CD4-positive, alpha-beta memory T cell (primary cell): ENCODE data around the gene AKR1B1. TPM values are rescaled to one million over a fixed set of nuclear protein-coding genes. Genes with fewer than 3 reads are reported as not detected.

Experiments
- CTCF ChIA-PET: fragments of 350-600 bp; sonication (Branson Sonifier 250); formaldehyde crosslinking; loops from one replicate; lab custom pipeline; 2021; ENCODE audit warnings: inconsistent platforms; ENCODE audit not compliant: partially characterized antibody; lab: Charles Lee
- POLR2A ChIA-PET: fragments of 350-600 bp; sonication (Branson Sonifier 250); formaldehyde crosslinking; loops from one replicate; lab custom pipeline; 2021; ENCODE audit not compliant: partially characterized antibody; lab: Charles Lee
- DNase-seq, 5 donors: peaks; one replicate each; pipeline versions ENCODE4 v3.0.0 to v3.0.0-alpha.2; 2020 to 2022; ENCODE audit warnings: mixed read lengths in 1 of 5
- H3K27ac ChIP-seq: one replicate; pipeline ENCODE4 v1.7.0; 2013; ENCODE audit warnings: low read depth, low read length
- H3K27me3 ChIP-seq: 2 replicates; pipeline ENCODE4 v1.7.0; 2013; ENCODE audit warnings: mild to moderate bottlenecking, low read length, moderate library complexity; ENCODE audit not compliant: insufficient read depth
- H3K36me3 ChIP-seq: 2 replicates; pipeline ENCODE4 v1.7.0; 2013; ENCODE audit warnings: mild to moderate bottlenecking, low read length, moderate library complexity; ENCODE audit not compliant: insufficient read depth
- H3K4me1 ChIP-seq: 2 replicates; pipeline ENCODE4 v1.7.0; 2013; ENCODE audit warnings: mild to moderate bottlenecking, low read length, moderate library complexity; ENCODE audit not compliant: insufficient read depth
- H3K4me3 ChIP-seq, 2 donors: one replicate each; pipeline ENCODE4 v1.7.0; 2013; ENCODE audit warnings: low read length in 2 of 2, mild to moderate bottlenecking in 1 of 2
- H3K9me3 ChIP-seq, 2 donors: one replicate each; pipeline ENCODE4 v1.7.0; 2013; ENCODE audit warnings: low read length in 2 of 2, control low read depth in 1 of 2; ENCODE audit not compliant: control insufficient read depth in 1 of 2
- H3K27ac Mint-ChIP-seq, 7 donors: one replicate each; pipeline ENCODE4 v1.8.0; 2020 to 2021; ENCODE audit warnings: mixed read lengths in 7 of 7, mild to moderate bottlenecking in 6 of 7, inconsistent platforms in 3 of 7, moderate library complexity in 3 of 7
- H3K27me3 Mint-ChIP-seq, 2 donors: one replicate each; pipeline ENCODE4 v1.8.0; 2020 to 2021; ENCODE audit warnings: mixed read lengths in 2 of 2
- H3K36me3 Mint-ChIP-seq, 2 donors: one replicate each; pipeline ENCODE4 v1.8.0; 2020 to 2021; ENCODE audit warnings: mixed read lengths in 2 of 2, inconsistent platforms in 1 of 2, mild to moderate bottlenecking in 1 of 2
- H3K4me1 Mint-ChIP-seq, 4 donors: one replicate each; pipeline ENCODE4 v1.8.0; 2020 to 2021; ENCODE audit warnings: mixed read lengths in 4 of 4, mild to moderate bottlenecking in 1 of 4
- H3K4me3 Mint-ChIP-seq, 8 donors: one replicate each; pipeline ENCODE4 v1.8.0; 2020 to 2021; ENCODE audit warnings: mixed read lengths in 8 of 8, mild to moderate bottlenecking in 7 of 8, moderate library complexity in 6 of 8, inconsistent platforms in 3 of 8
- H3K9me3 Mint-ChIP-seq, 8 donors: one replicate each; pipeline ENCODE4 v1.8.0; 2020 to 2021; ENCODE audit warnings: mixed read lengths in 8 of 8, mild to moderate bottlenecking in 5 of 8, inconsistent platforms in 3 of 8, moderate library complexity in 1 of 8
- intact Hi-C: fragments of 100-400 bp; cut with micrococcal nuclease; formaldehyde crosslinking; loops from one replicate; pipeline ENCODE4 v1.15.1; 2023
- polyA plus RNA-seq, 2 donors: library from polyadenylated mRNA; unstranded; fragments of 300-500 nt; fragmentation: Illumina TruSeq; gene quantifications; one replicate each; pipeline ENCODE4 v1.2.3, GENCODE V29; 2021
- total RNA-seq, 2 experiments: library from RNA; stranded (reverse); gene quantifications; one replicate each; pipeline ENCODE4 v1.2.3, GENCODE V29; 2021

Gene AKR1B1
- total and polyA plus RNA-seq, 4 experiments from 2014 or later, result 81.2 to 199 (median 114) TPM

DNA sequence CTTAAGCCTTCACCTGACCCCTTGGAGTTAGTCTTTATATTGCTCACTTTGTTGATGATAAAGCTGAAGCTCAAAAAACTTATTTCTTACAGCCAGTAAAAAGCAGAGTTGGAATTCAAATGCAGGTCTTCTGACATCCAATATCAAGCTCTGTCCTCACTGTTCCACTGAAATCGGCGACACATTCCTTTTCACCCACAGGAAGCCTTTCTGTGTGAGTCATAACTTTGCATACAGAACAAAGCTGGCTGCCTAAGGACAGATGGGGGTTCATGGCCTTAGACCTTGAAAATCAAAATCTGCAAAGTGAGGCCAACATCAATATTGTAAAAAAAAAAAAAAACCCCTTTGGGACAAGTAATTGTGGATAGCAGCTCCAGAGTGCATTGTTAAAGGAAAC is 21.8 kb upstream of the AKR1B1 start:
- intact Hi-C loops, result no loop called here
- Histone ChIP-seq H3K27me3 (no peaks in the 10 kb centered on the region), H3K4me3 (no peak overlapping the region), H3K9me3 (no peaks in the 10 kb centered on the region), H3K36me3 (no peaks in the 10 kb centered on the region), H3K27ac (no peak overlapping the region), H3K4me1 (no peaks in the 10 kb centered on the region)
- no peak for DNase-seq
- Mint-ChIP-seq H3K36me3 (peaks cover 0 to 4% of the 10 kb centered on the region in 2 donors), H3K27ac (no peak overlapping the region), H3K27me3 (peaks cover 12 to 13% of the 10 kb centered on the region in 2 donors), H3K4me1 (no peaks in the 10 kb centered on the region), H3K9me3 (peaks cover 0 to 4% (median 0%) of the 10 kb centered on the region in 8 donors), H3K4me3 (no peak overlapping the region)
- POLR2A ChIA-PET, result interaction anchor here (1.1 kb wide), 1 partner anchor 23 kb away, joined by 3 read pairs; no protein-coding TSS in a partner anchor
- CTCF ChIA-PET, result interaction anchor here (0.7 to 4.2 kb wide), 6 partner anchors 14 to 123 kb away, joined by 3 to 26 read pairs (median 3); partner anchors contain the start of gene AKR1B15

DNA sequence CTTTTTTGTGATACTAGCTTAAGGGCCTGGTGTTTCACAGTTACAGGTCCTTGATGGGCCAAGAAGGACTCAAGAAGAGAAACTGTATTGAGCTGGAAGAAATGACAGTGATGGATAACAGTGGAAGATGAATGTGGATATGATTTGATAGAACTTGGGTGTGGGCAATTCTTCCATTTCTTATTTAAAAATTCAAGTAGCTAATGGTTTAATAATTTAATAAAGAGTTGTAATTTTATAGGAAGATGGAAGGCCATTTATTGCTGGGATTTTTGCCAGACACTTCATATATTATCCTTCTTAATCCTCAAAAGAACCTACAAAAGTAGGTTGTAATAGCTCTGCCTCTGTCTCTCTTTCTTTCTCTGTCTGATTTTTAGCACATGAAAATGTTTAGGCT is 21.3 kb upstream of the AKR1B1 start:
- Histone ChIP-seq H3K4me1 (no peaks in the 10 kb centered on the region), H3K4me3 (no peak overlapping the region), H3K27me3 (no peaks in the 10 kb centered on the region), H3K9me3 (no peaks in the 10 kb centered on the region), H3K36me3 (no peaks in the 10 kb centered on the region), H3K27ac (no peak overlapping the region)
- intact Hi-C loops, result no loop called here
- ChIA-PET CTCF (interaction anchor here (0.7 to 4.2 kb wide), 5 partner anchors 14 to 123 kb away, joined by 3 to 26 read pairs (median 3); partner anchors contain the start of gene AKR1B15), POLR2A (interaction anchor here (1.1 kb wide), 1 partner anchor 23 kb away, joined by 3 read pairs; no protein-coding TSS in a partner anchor)
- Mint-ChIP-seq H3K4me3 (no peak overlapping the region), H3K27ac (no peak overlapping the region), H3K4me1 (no peaks in the 10 kb centered on the region), H3K36me3 (peaks cover 0 to 4% of the 10 kb centered on the region in 2 donors), H3K27me3 (peaks cover 9% of the 10 kb centered on the region in 2 donors), H3K9me3 (peaks cover 0 to 3% (median 0%) of the 10 kb centered on the region in 8 donors)
- DNase-seq, result no peak

DNA sequence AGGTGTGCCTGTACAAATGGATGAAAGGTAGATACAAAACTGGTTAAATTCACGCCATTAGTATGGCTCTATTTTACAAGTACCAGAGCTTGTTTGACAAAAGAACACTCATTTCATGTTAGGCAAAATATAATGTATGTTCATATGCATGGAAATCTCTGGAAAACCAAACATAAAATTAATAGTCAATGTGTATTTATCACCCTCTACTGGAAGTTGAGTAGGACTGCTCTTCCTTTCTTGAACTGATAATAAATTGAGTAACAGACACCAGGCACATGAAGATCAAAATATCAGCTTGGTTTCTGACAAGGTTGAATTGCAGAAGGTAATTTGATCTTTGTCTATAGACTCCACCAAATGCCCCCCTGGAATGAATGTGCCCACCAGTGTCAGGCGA is 19.8 kb upstream of the AKR1B1 start:
- H3K27ac ChIP-seq, result no peak overlapping the region
- peaks cover 5 to 6% of the 10 kb centered on the region in 2 donors for H3K27me3 Mint-ChIP-seq
- CTCF ChIA-PET, result interaction anchor here (4.2 kb wide), 1 partner anchor 46 kb away, joined by 26 read pairs; no protein-coding TSS in a partner anchor
- no peaks in the 10 kb centered on the region for H3K36me3 ChIP-seq
- H3K27me3 ChIP-seq, result no peaks in the 10 kb centered on the region
- intact Hi-C loops, result no loop called here
- H3K4me3 ChIP-seq, result no peak overlapping the region
- H3K4me3 Mint-ChIP-seq, result no peak overlapping the region
- no peaks in the 10 kb centered on the region for H3K4me1 ChIP-seq
- DNase-seq, result no peak
- POLR2A ChIA-PET, result no interaction called here
- H3K9me3 Mint-ChIP-seq, result peaks cover 0 to 5% (median under 1%) of the 10 kb centered on the region in 8 donors
- H3K27ac Mint-ChIP-seq, result no peak overlapping the region
- H3K9me3 ChIP-seq, result no peaks in the 10 kb centered on the region
- H3K36me3 Mint-ChIP-seq, result no peaks in the 10 kb centered on the region
- H3K4me1 Mint-ChIP-seq, result no peaks in the 10 kb centered on the region

DNA sequence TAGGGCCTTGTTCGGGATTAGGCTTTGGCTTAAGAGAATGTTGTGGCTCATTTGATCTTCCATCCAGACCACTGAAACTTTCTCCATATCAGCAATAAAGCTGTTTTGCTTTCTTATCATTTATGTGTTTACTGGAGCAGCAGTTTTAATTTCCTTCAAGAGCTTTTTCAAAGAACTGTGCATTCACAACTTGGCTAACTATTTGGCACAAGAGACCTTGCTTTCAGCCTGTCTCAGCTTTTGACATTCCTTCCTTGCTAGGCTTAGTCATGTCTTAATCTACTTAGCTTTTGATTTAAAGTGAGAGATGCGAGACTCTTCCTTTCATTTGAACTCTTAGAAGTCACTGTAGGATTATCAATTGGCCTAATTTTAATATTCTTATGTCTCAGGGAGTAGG is 19.1 kb upstream of the AKR1B1 start:
- Histone ChIP-seq H3K36me3 (no peaks in the 10 kb centered on the region), H3K4me3 (no peak overlapping the region), H3K27me3 (no peaks in the 10 kb centered on the region), H3K27ac (no peak overlapping the region), H3K4me1 (no peaks in the 10 kb centered on the region), H3K9me3 (no peaks in the 10 kb centered on the region)
- Mint-ChIP-seq H3K36me3 (no peaks in the 10 kb centered on the region), H3K9me3 (peaks cover 0 to 5% (median 0%) of the 10 kb centered on the region in 8 donors), H3K27ac (no peak overlapping the region), H3K4me1 (no peaks in the 10 kb centered on the region), H3K4me3 (no peak overlapping the region), H3K27me3 (peaks cover 0 to under 1% of the 10 kb centered on the region in 2 donors)
- ChIA-PET POLR2A (no interaction called here), CTCF (interaction anchor here (0.7 to 4.2 kb wide), 2 partner anchors 45 to 69 kb away, joined by 3 to 26 read pairs; no protein-coding TSS in a partner anchor)
- intact Hi-C loops, result no loop called here
- no peak for DNase-seq

DNA sequence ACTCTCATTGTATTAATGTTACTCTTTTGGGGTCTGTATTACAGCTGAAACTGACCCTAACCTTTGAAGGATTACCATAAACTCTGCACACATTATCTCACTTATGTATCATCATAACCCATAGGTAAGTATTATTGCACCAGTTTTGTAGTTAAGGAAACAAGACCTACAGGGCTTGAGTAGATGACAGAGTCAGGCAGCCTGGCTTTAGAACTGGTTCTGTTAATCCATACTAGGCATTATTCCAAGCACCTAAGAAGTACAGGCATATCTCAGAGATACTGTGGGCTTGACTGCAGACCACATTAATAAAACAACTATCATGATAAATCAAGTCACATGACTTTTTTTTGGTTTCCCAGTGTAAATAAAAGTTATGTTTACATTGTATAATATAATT is 17.1 kb upstream of the AKR1B1 start:
- CTCF ChIA-PET, result no interaction called here
- POLR2A ChIA-PET, result no interaction called here

DNA sequence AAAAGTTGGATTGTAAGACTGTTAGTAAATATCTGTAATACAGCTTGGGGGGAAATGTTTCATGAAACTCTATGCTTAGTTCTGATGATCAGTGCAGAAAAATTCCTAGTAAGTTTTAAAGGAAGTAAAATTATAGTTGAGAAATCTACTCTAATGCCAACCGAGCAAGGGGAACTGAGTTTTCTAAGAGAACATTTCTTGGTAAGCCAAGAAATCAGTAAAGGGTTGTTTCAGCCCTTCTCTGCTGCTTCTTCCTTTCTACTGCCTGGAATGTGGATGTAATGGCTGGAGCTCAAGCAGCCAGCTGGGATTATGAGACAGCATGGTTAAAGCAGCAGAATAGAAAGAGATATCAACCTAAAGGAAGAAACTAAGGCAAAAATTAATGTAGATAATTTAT is 15.9 kb upstream of the AKR1B1 start:
- Histone ChIP-seq H3K4me1 (no peaks in the 10 kb centered on the region), H3K27ac (no peak overlapping the region), H3K9me3 (no peaks in the 10 kb centered on the region), H3K36me3 (no peaks in the 10 kb centered on the region), H3K27me3 (no peaks in the 10 kb centered on the region), H3K4me3 (no peak overlapping the region)
- Mint-ChIP-seq H3K4me1 (no peaks in the 10 kb centered on the region), H3K9me3 (peaks cover 0 to 5% (median 0%) of the 10 kb centered on the region in 8 donors), H3K27me3 (peaks cover 0 to 3% of the 10 kb centered on the region in 2 donors), H3K27ac (no peak overlapping the region), H3K4me3 (no peak overlapping the region), H3K36me3 (no peaks in the 10 kb centered on the region)
- ChIA-PET CTCF (interaction anchor here (1.1 kb wide), 1 partner anchor 16 kb away, joined by 4 read pairs; the partner anchor contains the start of gene AKR1B1), POLR2A (no interaction called here)
- intact Hi-C loops, result no loop called here
- no peak for DNase-seq

More for the DNA sequence above, 17.1 kb upstream of the AKR1B1 start:
- Mint-ChIP-seq H3K36me3 (no peaks in the 10 kb centered on the region), H3K4me1 (no peaks in the 10 kb centered on the region), H3K9me3 (peaks cover 0 to 5% (median 0%) of the 10 kb centered on the region in 8 donors), H3K27me3 (peaks cover 0 to 3% of the 10 kb centered on the region in 2 donors), H3K4me3 (no peak overlapping the region), H3K27ac (no peak overlapping the region)
- Histone ChIP-seq H3K9me3 (no peaks in the 10 kb centered on the region), H3K4me3 (no peak overlapping the region), H3K27me3 (no peaks in the 10 kb centered on the region), H3K36me3 (no peaks in the 10 kb centered on the region), H3K27ac (no peak overlapping the region), H3K4me1 (no peaks in the 10 kb centered on the region)
- intact Hi-C loops, result no loop called here
- no peak for DNase-seq

DNA sequence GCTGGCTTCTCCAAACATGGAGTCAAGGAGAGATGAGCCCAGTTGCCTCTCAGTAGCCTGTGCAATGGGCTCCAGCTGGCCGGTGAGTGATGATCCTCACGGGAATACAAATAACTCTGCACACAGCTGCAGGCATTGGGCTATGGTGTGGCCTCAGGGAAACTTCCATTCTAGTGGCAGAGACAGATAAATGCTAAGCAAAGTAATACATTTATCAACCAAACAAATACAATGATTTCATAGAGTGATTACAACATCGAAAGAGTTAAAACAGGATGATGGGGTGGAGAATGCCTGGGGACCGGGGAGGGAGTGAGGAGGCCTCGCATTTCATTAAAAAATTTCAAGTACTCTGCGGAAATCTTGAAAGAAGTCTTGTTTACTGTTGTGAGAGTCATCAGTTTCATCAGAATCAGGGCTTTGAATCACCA is 15.0 kb upstream of the AKR1B1 start:
- Mint-ChIP-seq H3K36me3 (no peaks in the 10 kb centered on the region), H3K27ac (no peak overlapping the region), H3K4me3 (no peak overlapping the region), H3K27me3 (peaks cover 0 to 3% of the 10 kb centered on the region in 2 donors), H3K9me3 (peaks cover 0 to 5% (median 0%) of the 10 kb centered on the region in 8 donors), H3K4me1 (no peaks in the 10 kb centered on the region)
- Histone ChIP-seq H3K27ac (no peak overlapping the region), H3K9me3 (no peaks in the 10 kb centered on the region), H3K36me3 (no peaks in the 10 kb centered on the region), H3K4me3 (no peak overlapping the region), H3K4me1 (no peaks in the 10 kb centered on the region), H3K27me3 (no peaks in the 10 kb centered on the region)
- POLR2A ChIA-PET, result no interaction called here
- intact Hi-C loops, result no loop called here
- DNase-seq, result no peak
- CTCF ChIA-PET, result no interaction called here
